RWPE1 (cell line): Measurements from ENCODE around the gene PCSK2.

Source experiments
- CTCF ChIA-PET: fragments of 350-600 bp; sonication (Branson Sonifier 250); formaldehyde crosslinking; extraction: SDS; loops from one replicate; lab custom pipeline; 2021; lab: Yijun Ruan, JAX
- POLR2A ChIA-PET: fragments of 400-600 bp; formaldehyde crosslinking; extraction: SDS; loops from one replicate; lab custom pipeline; 2020; ENCODE audit warnings: antibody characterized with exemption; ENCODE audit not compliant: low non-redundant PET; lab: Yijun Ruan, JAX
- DNase-seq: peaks from one replicate; pipeline ENCODE4 v3.0.0; 2012; ENCODE audit warnings: low spot score
- H3K27ac ChIP-seq: fragments of 450-650 bp; 2 replicates; pipeline ENCODE4 v1.5.1; 2017
- TF ChIP-seq, protein P1 (sequence below): fragments of 450-650 bp; conservative IDR thresholded peaks from 2 replicates; pipeline ENCODE4 v1.5.1; 2017; ENCODE audit warnings: low read depth, mild to moderate bottlenecking

PCSK2 gene

GRCh38 chr20:17439616-17440296, 212.9 kb downstream of the PCSK2 start:
- TF ChIP-seq, protein P1, sequence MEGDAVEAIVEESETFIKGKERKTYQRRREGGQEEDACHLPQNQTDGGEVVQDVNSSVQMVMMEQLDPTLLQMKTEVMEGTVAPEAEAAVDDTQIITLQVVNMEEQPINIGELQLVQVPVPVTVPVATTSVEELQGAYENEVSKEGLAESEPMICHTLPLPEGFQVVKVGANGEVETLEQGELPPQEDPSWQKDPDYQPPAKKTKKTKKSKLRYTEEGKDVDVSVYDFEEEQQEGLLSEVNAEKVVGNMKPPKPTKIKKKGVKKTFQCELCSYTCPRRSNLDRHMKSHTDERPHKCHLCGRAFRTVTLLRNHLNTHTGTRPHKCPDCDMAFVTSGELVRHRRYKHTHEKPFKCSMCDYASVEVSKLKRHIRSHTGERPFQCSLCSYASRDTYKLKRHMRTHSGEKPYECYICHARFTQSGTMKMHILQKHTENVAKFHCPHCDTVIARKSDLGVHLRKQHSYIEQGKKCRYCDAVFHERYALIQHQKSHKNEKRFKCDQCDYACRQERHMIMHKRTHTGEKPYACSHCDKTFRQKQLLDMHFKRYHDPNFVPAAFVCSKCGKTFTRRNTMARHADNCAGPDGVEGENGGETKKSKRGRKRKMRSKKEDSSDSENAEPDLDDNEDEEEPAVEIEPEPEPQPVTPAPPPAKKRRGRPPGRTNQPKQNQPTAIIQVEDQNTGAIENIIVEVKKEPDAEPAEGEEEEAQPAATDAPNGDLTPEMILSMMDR: no peak
- POLR2A ChIA-PET: no interaction called here
- H3K27ac ChIP-seq: no peak overlapping the region
- CTCF ChIA-PET: no interaction called here
- DNase-seq: no peak

DNA sequence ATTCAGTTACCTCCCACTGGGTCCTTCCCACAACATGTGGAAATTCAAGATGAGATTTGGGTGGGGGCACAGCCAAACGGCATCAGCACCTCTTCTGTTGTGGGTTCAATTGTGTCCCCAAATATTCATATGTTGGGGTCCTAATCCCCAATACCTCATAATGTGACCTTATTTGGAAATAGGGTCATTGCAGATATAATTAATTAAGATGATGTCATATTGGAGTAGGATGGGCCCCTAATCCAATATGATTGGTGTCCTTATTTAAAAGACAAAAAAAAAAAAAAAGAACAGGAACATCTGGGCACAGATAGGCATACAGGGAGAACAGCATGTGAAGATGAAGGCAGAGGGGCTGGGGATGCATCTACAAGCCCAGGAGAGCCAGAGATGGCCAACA, 214.9 kb downstream of the PCSK2 start:
- POLR2A ChIA-PET: no interaction called here
- no peak for DNase-seq
- TF ChIP-seq, protein P1: no peak
- CTCF ChIA-PET: interaction anchor here (0.8 kb wide), 1 partner anchor 639 kb away, joined by 3 read pairs; no protein-coding TSS in a partner anchor
- H3K27ac ChIP-seq: no peak overlapping the region

DNA sequence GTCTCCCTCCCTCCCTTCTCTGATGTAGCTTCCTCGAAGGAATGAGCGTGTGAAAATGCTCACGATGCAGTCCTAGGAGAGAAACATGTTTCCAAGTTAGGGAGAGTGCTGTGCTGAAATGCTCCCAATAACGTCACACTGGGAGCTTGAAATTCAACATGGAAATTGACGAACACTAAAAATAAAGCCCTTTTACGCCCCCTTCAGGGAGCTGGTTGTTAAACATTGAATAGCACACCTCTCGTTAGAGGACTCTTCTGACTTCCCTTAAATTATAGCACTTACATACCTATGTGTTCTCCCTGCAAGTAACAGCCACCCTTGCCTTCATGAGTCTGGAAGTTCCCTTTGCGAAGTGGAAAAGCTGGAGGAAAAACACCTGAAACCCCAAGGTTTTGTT, 215.7 kb downstream of the PCSK2 start:
- POLR2A ChIA-PET: no interaction called here
- H3K27ac ChIP-seq: no peak overlapping the region
- CTCF ChIA-PET: interaction anchor here (0.6 to 0.8 kb wide), 2 partner anchors 10 to 640 kb away, joined by 3 to 6 read pairs; no protein-coding TSS in a partner anchor
- no peak for DNase-seq
- TF ChIP-seq, protein P1: no peak

DNA sequence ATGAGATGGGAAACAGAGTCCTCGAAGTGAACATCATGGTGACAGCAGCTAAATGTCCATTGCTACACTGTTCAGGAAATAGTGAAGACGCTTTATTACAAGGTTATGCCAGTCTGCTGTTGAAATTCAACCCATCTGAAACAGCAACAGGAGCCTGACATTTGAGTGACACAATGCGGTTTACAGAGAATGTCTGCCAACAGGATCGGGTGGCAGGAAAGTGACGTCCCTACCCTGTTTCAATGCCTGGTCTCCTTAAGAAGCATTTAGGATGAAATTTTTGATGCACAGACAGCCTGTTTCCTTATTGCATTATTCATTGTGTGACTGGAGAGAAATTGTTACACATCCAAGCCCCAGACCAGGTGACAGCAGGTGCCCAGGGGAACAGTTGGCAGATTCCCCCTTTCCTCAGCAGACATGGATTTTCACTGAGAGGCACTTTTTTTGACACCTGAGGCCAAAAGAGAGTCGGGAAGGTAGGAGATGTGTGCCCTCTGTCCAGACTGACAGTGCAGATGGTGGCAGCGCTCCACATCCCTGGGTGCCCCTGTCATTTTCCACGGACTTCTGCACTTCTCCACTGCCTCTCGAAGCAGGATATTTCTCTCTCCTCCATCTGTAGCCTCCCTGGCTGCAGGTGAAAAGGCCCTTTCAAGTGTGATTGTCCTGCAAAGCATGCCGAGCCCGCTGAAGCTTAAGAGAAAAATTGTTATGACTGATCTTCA, 216.5 kb downstream of the PCSK2 start:
- no peak overlapping the region for H3K27ac ChIP-seq
- TF ChIP-seq, protein P1: no peak
- ChIA-PET POLR2A (no interaction called here), CTCF (interaction anchor here (0.6 kb wide), 1 partner anchor 11 kb away, joined by 6 read pairs; no protein-coding TSS in a partner anchor)
- no peak for DNase-seq

DNA sequence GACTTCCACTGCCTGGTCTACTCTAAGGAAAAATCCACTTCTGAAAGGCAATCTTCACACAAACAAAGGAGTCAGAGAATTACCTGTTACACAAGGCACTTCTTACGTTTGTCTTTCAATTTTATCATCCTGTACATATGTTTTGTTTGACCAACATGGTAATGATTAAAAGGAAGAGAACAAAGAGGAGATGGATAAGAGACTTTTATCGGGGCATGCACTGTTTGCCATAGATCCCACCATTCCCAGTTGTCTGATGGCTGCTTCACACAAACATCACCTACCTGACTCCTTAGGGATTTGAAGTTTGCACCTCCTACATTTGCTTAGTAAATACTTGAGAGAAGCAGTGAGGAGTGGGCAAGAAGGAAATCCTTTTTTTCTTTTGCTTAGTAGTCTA, 217.3 kb downstream of the PCSK2 start:
- TF ChIP-seq, protein P1: no peak
- H3K27ac ChIP-seq: no peak overlapping the region
- ChIA-PET CTCF (no interaction called here), POLR2A (no interaction called here)
- no peak for DNase-seq

DNA sequence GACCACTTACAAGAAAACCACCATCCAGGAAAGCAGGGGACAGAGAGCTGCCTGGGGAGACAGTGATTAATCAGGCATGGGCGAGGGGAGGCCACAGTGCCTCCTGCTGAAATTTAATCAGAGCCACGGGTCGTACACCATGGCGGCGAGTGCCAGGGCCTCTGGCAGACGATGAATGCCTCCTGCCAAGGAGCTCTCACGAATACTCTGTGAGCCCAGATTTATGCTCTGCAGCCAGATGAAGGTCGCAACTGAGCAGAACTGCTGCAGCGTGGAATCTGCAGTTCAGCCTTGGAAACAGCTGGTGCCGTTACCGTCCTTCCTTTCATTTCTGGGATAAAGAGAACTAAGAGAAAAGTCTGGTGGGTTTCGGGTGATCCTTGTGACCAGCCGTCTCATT, 218.7 kb downstream of the PCSK2 start:
- no peak overlapping the region for H3K27ac ChIP-seq
- no peak for DNase-seq
- TF ChIP-seq, protein P1: no peak
- ChIA-PET CTCF (interaction anchor here (0.9 kb wide), 1 partner anchor 14 kb away, joined by 5 read pairs; no protein-coding TSS in a partner anchor), POLR2A (interaction anchor here (0.6 kb wide), 1 partner anchor 13 kb away, joined by 3 read pairs; no protein-coding TSS in a partner anchor)
